Trophoblast cell (in vitro differentiated cells and primary cell): ENCODE measurements around the gene MPZL1.

Experiments
- DNase-seq, 2 donors: peaks; one replicate each; pipeline ENCODE4 v3.0.0-alpha.2; 2016
- H2AFZ ChIP-seq: 2 replicates; pipeline ENCODE4 v1.6.1; 2013; ENCODE audit warnings: low read length, moderate library complexity, mild to moderate bottlenecking; ENCODE audit not compliant: insufficient read depth, poor library complexity
- H2AK5ac ChIP-seq: 2 replicates; pipeline ENCODE4 v1.6.1; 2013; ENCODE audit warnings: mild to moderate bottlenecking, low read length
- H2BK120ac ChIP-seq: 2 replicates; pipeline ENCODE4 v1.6.1; 2013; ENCODE audit warnings: low read length, mild to moderate bottlenecking, moderate library complexity; ENCODE audit not compliant: insufficient read depth, poor library complexity
- H2BK12ac ChIP-seq: 2 replicates; pipeline ENCODE4 v1.6.1; 2013; ENCODE audit warnings: mild to moderate bottlenecking, low read length, moderate library complexity
- H2BK5ac ChIP-seq: 2 replicates; pipeline ENCODE4 v1.6.1; 2013; ENCODE audit warnings: low read length, low read depth, moderate library complexity, mild to moderate bottlenecking; ENCODE audit not compliant: poor library complexity
- H3K14ac ChIP-seq: 2 replicates; pipeline ENCODE4 v1.6.1; 2013; ENCODE audit warnings: mild to moderate bottlenecking, low read length
- H3K18ac ChIP-seq: 2 replicates; pipeline ENCODE4 v1.6.1; 2013; ENCODE audit warnings: mild to moderate bottlenecking, low read length
- H3K23ac ChIP-seq: 2 replicates; pipeline ENCODE4 v1.6.1; 2013; ENCODE audit warnings: low read length
- H3K27ac ChIP-seq: 2 replicates; pipeline ENCODE4 v1.5.1; 2013; ENCODE audit warnings: low read depth, mild to moderate bottlenecking, inconsistent platforms, low read length, moderate library complexity
- H3K27me3 ChIP-seq: 2 replicates; pipeline ENCODE4 v1.6.1; 2013; ENCODE audit warnings: inconsistent platforms, mild to moderate bottlenecking, low read length, moderate library complexity; ENCODE audit not compliant: insufficient read depth
- H3K36me3 ChIP-seq, 2 experiments: 1 replicate in 1 of 2; 2 replicates in 1 of 2; pipeline ENCODE4 v1.6.1; 2013; ENCODE audit warnings: low read length in 2 of 2, mild to moderate bottlenecking in 2 of 2, moderate library complexity in 1 of 2; ENCODE audit not compliant: insufficient read depth in 2 of 2, control insufficient read depth in 1 of 2
- H3K4ac ChIP-seq: 2 replicates; pipeline ENCODE4 v1.6.1; 2013; ENCODE audit warnings: low read depth, mild to moderate bottlenecking, low read length, moderate library complexity
- H3K4me1 ChIP-seq, 2 experiments: 1 replicate in 1 of 2; 2 replicates in 1 of 2; pipeline ENCODE4 v1.6.1; 2013; ENCODE audit warnings: low read length in 2 of 2, mild to moderate bottlenecking in 2 of 2, moderate library complexity in 1 of 2; ENCODE audit not compliant: insufficient read depth in 2 of 2, control insufficient read depth in 1 of 2
- H3K4me2 ChIP-seq: 2 replicates; pipeline ENCODE4 v1.6.1; 2013; ENCODE audit warnings: inconsistent platforms, mild to moderate bottlenecking, low read length, moderate library complexity
- H3K4me3 ChIP-seq: 2 replicates; pipeline ENCODE4 v1.5.1; 2013; ENCODE audit warnings: mild to moderate bottlenecking, low read depth, low read length, inconsistent platforms
- H3K79me1 ChIP-seq: one replicate; pipeline ENCODE4 v1.6.1; 2013; ENCODE audit warnings: low read length
- H3K79me2 ChIP-seq: 2 replicates; pipeline ENCODE4 v1.6.1; 2013; ENCODE audit warnings: low read length, mild to moderate bottlenecking; ENCODE audit not compliant: control insufficient read depth, insufficient read depth, poor library complexity
- H3K9ac ChIP-seq: 2 replicates; pipeline ENCODE4 v1.6.1; 2013; ENCODE audit warnings: mild to moderate bottlenecking, low read length
- H3K9me3 ChIP-seq: 2 replicates; pipeline ENCODE4 v1.6.1; 2013; ENCODE audit warnings: low read depth, mild to moderate bottlenecking, control low read depth, inconsistent platforms, low read length; ENCODE audit not compliant: insufficient read depth
- H4K12ac ChIP-seq: 2 replicates; pipeline ENCODE4 v1.6.1; 2013; ENCODE audit warnings: low read depth, mild to moderate bottlenecking, low read length, moderate library complexity
- H4K8ac ChIP-seq: 2 replicates; pipeline ENCODE4 v1.6.1; 2013; ENCODE audit warnings: low read depth, mild to moderate bottlenecking, low read length, moderate library complexity
- H4K91ac ChIP-seq: one replicate; pipeline ENCODE4 v1.6.1; 2013; ENCODE audit warnings: low read depth, mild to moderate bottlenecking, low read length, moderate library complexity
- WGBS: extraction: QIAGEN DNeasy Blood & Tissue Kit; methylation state at CpG from one replicate; pipeline ENCODE4 v1.1.7; 2013; ENCODE audit warnings: missing lambda C conversion rate; ENCODE audit not compliant: insufficient read length, insufficient coverage; ENCODE audit errors: extremely low coverage; 5-methylcytosine and 5-hydroxymethylcytosine counted together

MPZL1 gene

DNA sequence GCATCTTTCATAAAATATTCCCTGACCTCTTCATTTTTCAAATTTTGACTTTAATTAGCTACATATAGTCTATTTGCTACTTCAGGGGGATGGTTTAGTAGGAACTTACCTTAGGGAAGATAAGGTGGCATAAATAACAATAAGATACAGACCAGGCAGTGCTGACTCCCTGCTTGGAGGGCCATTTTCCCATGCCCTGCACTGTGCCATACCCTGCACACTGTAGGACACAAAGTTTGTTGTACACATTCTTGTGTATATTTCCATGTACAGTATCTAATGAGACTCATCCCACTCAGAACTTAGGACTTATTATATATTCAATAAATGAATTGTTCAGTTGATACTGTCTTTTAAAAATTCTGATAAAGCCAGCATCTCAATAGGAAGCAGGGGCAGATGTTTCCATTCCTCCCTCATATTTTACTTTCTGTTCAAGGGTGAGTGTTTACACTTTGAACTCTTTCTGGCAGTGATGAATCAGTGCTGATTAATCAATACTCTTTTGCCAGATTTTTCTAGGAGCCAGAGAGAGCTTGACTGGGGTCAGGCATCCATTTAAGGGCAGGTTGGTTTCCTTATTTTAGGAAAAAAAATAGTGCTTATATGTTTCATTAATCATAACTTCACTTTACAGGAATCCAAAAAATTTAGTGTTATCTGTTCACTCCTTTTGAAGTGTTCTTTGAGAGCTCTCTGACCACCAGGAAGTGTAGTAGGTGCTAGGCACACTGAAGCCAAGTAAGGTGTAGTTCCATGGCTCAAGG lies 30.6 kb downstream of the MPZL1 start:
- no peak overlapping the region for H2AFZ ChIP-seq
- peak overlapping the region; percentile 99 for H3K4ac ChIP-seq
- H3K36me3 ChIP-seq = peaks cover 1 to 2% of the 10 kb centered on the region in 2 experiments
- H3K27me3 ChIP-seq = no peaks in the 10 kb centered on the region
- no peak overlapping the region for H3K23ac ChIP-seq
- no peak overlapping the region for H4K8ac ChIP-seq
- no peak overlapping the region for H3K18ac ChIP-seq
- no peak overlapping the region for H4K12ac ChIP-seq
- H3K9me3 ChIP-seq = no peaks in the 10 kb centered on the region
- H3K4me3 ChIP-seq = no peak overlapping the region
- no peak overlapping the region for H3K14ac ChIP-seq
- H3K79me1 ChIP-seq = no peaks in the 10 kb centered on the region
- DNase-seq = peak in 1 of 2 donors; percentile 12
- no peak overlapping the region for H4K91ac ChIP-seq
- no peak overlapping the region for H3K27ac ChIP-seq
- H3K9ac ChIP-seq = no peak overlapping the region
- H3K4me1 ChIP-seq = peaks cover 4% of the 10 kb centered on the region in 2 experiments
- no peak overlapping the region for H2BK5ac ChIP-seq
- H2AK5ac ChIP-seq = no peak overlapping the region
- no peak overlapping the region for H2BK12ac ChIP-seq
- H3K79me2 ChIP-seq = peaks cover 24% of the 10 kb centered on the region
- no peak overlapping the region for H2BK120ac ChIP-seq
- no peak overlapping the region for H3K4me2 ChIP-seq

DNA sequence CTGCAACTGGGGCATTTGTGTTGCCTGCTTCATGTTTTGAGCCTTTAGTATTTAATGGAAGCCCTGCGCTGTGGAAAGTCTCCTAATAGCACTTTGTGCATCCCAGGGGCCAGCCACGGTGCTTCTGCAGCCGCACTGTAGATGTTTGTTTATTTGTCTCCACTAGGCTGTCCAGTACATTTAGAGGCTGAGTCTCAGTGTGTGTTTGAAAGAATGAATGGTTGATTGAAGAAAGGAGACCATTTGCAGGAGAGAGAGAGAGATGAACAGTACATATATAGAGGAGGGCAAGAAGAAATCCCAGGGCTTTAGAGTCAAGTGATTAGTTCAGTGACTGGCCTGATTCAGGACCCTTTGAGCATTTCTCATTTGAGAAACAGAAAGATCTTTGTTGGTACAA lies 33.9 kb downstream of the MPZL1 start:
- Histone ChIP-seq H3K79me1 (no peaks in the 10 kb centered on the region), H3K9ac (no peak overlapping the region), H2BK5ac (no peak overlapping the region), H2AFZ (no peak overlapping the region), H3K27me3 (no peaks in the 10 kb centered on the region), H4K91ac (no peak overlapping the region), H3K4me1 (peaks cover 11 to 13% of the 10 kb centered on the region in 2 experiments), H3K18ac (no peak overlapping the region), H4K8ac (no peak overlapping the region), H3K79me2 (peaks cover 33% of the 10 kb centered on the region), H2AK5ac (no peak overlapping the region), H4K12ac (no peak overlapping the region), H3K36me3 (peaks cover 2 to 4% of the 10 kb centered on the region in 2 experiments), H3K9me3 (no peaks in the 10 kb centered on the region), H3K4me2 (no peak overlapping the region), H3K14ac (no peak overlapping the region), H3K4me3 (no peak overlapping the region), H3K23ac (no peak overlapping the region), H2BK120ac (no peak overlapping the region), H3K27ac (no peak overlapping the region), H3K4ac (peak overlapping the region; percentile 81), H2BK12ac (no peak overlapping the region)
- no CpG with 5 or more reads among the region's 3 CpGs for WGBS
- DNase-seq = no peak

- H3K18ac ChIP-seq = no peak overlapping the region
- H4K91ac ChIP-seq = no peak overlapping the region
- no peak overlapping the region for H2BK120ac ChIP-seq
- H3K4ac ChIP-seq = peak overlapping the region; percentile 91
- no peak overlapping the region for H4K12ac ChIP-seq
- no peak overlapping the region for H2AFZ ChIP-seq
- DNase-seq = no peak
- H3K79me2 ChIP-seq = peaks cover 36% of the 10 kb centered on the region
- H3K27ac ChIP-seq = no peak overlapping the region
- H3K23ac ChIP-seq = no peak overlapping the region
- H3K4me2 ChIP-seq = no peak overlapping the region
- no peak overlapping the region for H2BK12ac ChIP-seq
- H3K9ac ChIP-seq = no peak overlapping the region
- peaks cover 0 to 4% of the 10 kb centered on the region in 2 experiments for H3K36me3 ChIP-seq
- H4K8ac ChIP-seq = no peak overlapping the region
- H2AK5ac ChIP-seq = no peak overlapping the region
- H3K9me3 ChIP-seq = no peaks in the 10 kb centered on the region
- H3K14ac ChIP-seq = no peak overlapping the region
- H3K27me3 ChIP-seq = no peaks in the 10 kb centered on the region
- WGBS = no CpG with 5 or more reads among the region's 7 CpGs
- no peak overlapping the region for H3K4me3 ChIP-seq
- H3K79me1 ChIP-seq = no peaks in the 10 kb centered on the region
- H2BK5ac ChIP-seq = no peak overlapping the region
- peaks cover 13 to 17% of the 10 kb centered on the region in 2 experiments for H3K4me1 ChIP-seq
Measured at GRCh38 chr1:167756730-167757405, 35.1 kb downstream of the MPZL1 start.

- Histone ChIP-seq H3K27me3 (no peaks in the 10 kb centered on the region), H3K18ac (no peak overlapping the region), H3K27ac (no peak overlapping the region), H3K23ac (no peak overlapping the region), H4K91ac (no peak overlapping the region), H4K12ac (no peak overlapping the region), H3K4me3 (no peak overlapping the region), H2AFZ (no peak overlapping the region), H2BK5ac (no peak overlapping the region), H3K14ac (no peak overlapping the region), H2AK5ac (no peak overlapping the region), H3K4me1 (peaks cover 15 to 21% of the 10 kb centered on the region in 2 experiments), H2BK12ac (no peak overlapping the region), H3K9ac (no peak overlapping the region), H3K4ac (peak overlapping the region; percentile 60), H4K8ac (no peak overlapping the region), H3K9me3 (no peaks in the 10 kb centered on the region), H3K79me1 (no peaks in the 10 kb centered on the region), H2BK120ac (no peak overlapping the region), H3K36me3 (peaks cover 0 to 2% of the 10 kb centered on the region in 2 experiments), H3K79me2 (peaks cover 37% of the 10 kb centered on the region), H3K4me2 (no peak overlapping the region)
- no peak for DNase-seq
- WGBS = no CpG with 5 or more reads among the region's 4 CpGs
Measured at GRCh38 chr1:167757433-167758309, 35.9 kb downstream of the MPZL1 start.
